ENCODE results near the gene PSMA1. TPM values are rescaled to one million over a fixed set of nuclear protein-coding genes. Genes with fewer than 3 reads are reported as not detected.

Gene PSMA1
- total RNA-seq, 1 donor from 2014 or later: 344 TPM

- Mint-ChIP-seq H3K9me3 (no peaks in the 10 kb centered on the region), H3K27ac (peak overlapping the region; percentile 98), H3K4me3 (peak overlapping the region; percentile 96), H3K36me3 (ENCODE audit: low read depth) (peaks cover 39% of the 10 kb centered on the region), H3K27me3 (no peaks in the 10 kb centered on the region), H3K4me1 (peaks cover 24% of the 10 kb centered on the region)
- no peak for DNase-seq
- intact Hi-C loops (cut with micrococcal nuclease): no loop called here
These were observed 629 bp downstream of the PSMA1 start for GRCh38 chr11:14519597-14519916.

GRCh38 chr11:14518820-14519219, 1.4 kb downstream of the PSMA1 start:
- DNase-seq: no peak
- no peaks in the 10 kb centered on the region for H3K27me3 Mint-ChIP-seq
- peak overlapping the region; percentile 98 for H3K27ac Mint-ChIP-seq
- H3K4me1 Mint-ChIP-seq: peaks cover 26% of the 10 kb centered on the region
- intact Hi-C loops (cut with micrococcal nuclease): no loop called here
- H3K9me3 Mint-ChIP-seq: no peaks in the 10 kb centered on the region
- H3K4me3 Mint-ChIP-seq: peak overlapping the region; percentile 96
- H3K36me3 Mint-ChIP-seq (ENCODE audit: low read depth): peaks cover 45% of the 10 kb centered on the region

DNA sequence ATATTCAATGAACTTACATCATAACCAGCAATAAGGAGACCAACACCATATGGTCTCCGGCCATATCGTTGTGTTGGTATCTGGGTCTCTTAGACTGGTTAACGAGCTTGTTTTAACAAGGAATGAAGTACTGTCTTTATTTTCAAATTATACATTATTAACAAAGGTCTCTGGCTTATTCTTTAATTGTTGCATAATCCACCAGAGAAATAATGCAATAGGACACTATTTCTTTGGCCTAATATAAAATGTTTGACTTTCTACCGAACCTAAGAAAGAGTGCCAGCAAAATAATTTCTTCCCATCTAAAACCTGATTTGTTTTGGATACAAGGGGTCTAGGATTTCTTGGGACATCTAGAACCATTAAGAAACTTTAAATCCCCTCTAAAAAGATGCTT, 6.4 kb downstream of the PSMA1 start:
- intact Hi-C loops (cut with micrococcal nuclease): no loop called here
- Mint-ChIP-seq H3K4me1 (peaks cover 33% of the 10 kb centered on the region), H3K27ac (no peak overlapping the region), H3K27me3 (no peaks in the 10 kb centered on the region), H3K4me3 (no peak overlapping the region), H3K36me3 (ENCODE audit: low read depth) (peaks cover 63% of the 10 kb centered on the region), H3K9me3 (no peaks in the 10 kb centered on the region)
- no peak for DNase-seq

DNA sequence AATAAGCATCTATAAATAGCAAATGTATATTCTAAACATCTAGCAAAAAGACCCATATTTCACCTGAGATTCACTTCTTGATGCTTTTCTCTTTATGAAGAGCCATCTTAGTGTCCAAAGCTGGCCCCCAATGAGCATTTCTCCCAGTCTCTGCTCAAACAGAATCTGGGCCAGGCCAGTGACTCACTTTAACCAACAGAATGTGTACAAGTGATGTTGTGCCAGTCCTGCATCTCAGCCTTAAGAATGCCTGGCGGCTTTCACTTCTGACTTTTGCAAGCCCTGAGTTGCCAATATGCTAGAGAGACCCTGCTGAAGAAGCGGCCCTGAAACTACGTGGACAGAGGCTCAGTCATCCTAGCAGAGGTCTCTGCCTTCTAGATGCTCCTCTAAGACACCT, 13.7 kb downstream of the PSMA1 start:
- no peak overlapping the region for H3K4me3 Mint-ChIP-seq
- H3K4me1 Mint-ChIP-seq: peaks cover 23% of the 10 kb centered on the region
- DNase-seq: no peak
- no peaks in the 10 kb centered on the region for H3K27me3 Mint-ChIP-seq
- H3K9me3 Mint-ChIP-seq: no peaks in the 10 kb centered on the region
- intact Hi-C loops (cut with micrococcal nuclease): no loop called here
- peak overlapping the region; percentile 53 for H3K27ac Mint-ChIP-seq
- H3K36me3 Mint-ChIP-seq (ENCODE audit: low read depth): peaks cover 62% of the 10 kb centered on the region

- Mint-ChIP-seq H3K4me3 (no peak overlapping the region), H3K9me3 (no peaks in the 10 kb centered on the region), H3K27ac (no peak overlapping the region), H3K36me3 (ENCODE audit: low read depth) (peaks cover 47% of the 10 kb centered on the region), H3K27me3 (no peaks in the 10 kb centered on the region), H3K4me1 (peaks cover 28% of the 10 kb centered on the region)
- intact Hi-C loops (cut with micrococcal nuclease): no loop called here
- DNase-seq: no peak
These were observed 17.2 kb downstream of the PSMA1 start for GRCh38 chr11:14503023-14503422.

GRCh38 chr11:14502039-14502438, 18.1 kb downstream of the PSMA1 start:
- no peak overlapping the region for H3K4me3 Mint-ChIP-seq
- no peaks in the 10 kb centered on the region for H3K27me3 Mint-ChIP-seq
- H3K9me3 Mint-ChIP-seq: peaks cover 3% of the 10 kb centered on the region
- peaks cover 33% of the 10 kb centered on the region for H3K4me1 Mint-ChIP-seq
- intact Hi-C loops (cut with micrococcal nuclease): no loop called here
- no peak for DNase-seq
- H3K36me3 Mint-ChIP-seq (ENCODE audit: low read depth): peaks cover 49% of the 10 kb centered on the region
- no peak overlapping the region for H3K27ac Mint-ChIP-seq

DNA sequence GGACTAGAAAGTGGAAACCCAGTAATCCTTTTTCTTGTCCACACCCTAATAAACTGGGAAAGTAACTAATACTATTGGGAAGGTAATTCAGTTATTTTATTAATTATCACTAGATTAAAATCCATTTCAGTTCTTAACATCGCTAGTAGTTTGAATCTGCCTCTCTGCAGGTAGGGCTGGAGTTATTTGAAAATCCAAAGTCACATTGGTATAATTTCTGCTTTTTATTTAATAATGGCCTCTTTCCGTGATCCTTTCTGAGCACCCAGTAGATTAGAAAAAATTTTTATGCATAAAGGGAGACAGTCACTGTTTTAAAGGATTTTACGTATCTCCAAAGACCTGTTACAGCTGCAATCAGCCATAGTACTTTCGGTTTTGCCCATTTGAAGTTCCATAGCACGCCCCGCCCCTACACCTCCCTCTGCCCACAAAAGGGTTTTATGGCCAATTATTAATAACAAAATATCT, 20.0 kb downstream of the PSMA1 start:
- Mint-ChIP-seq H3K4me1 (peaks cover 34% of the 10 kb centered on the region), H3K4me3 (peak overlapping the region; percentile 99), H3K9me3 (peaks cover 3% of the 10 kb centered on the region), H3K36me3 (ENCODE audit: low read depth) (peaks cover 43% of the 10 kb centered on the region), H3K27me3 (no peaks in the 10 kb centered on the region), H3K27ac (peak overlapping the region; percentile 96)
- peak; percentile 87 for DNase-seq
- intact Hi-C loops (cut with micrococcal nuclease): loop anchor here (1.0 kb wide), 2 partner anchors 20 to 391 kb away; partner anchors contain the start of gene PSMA1

DNA sequence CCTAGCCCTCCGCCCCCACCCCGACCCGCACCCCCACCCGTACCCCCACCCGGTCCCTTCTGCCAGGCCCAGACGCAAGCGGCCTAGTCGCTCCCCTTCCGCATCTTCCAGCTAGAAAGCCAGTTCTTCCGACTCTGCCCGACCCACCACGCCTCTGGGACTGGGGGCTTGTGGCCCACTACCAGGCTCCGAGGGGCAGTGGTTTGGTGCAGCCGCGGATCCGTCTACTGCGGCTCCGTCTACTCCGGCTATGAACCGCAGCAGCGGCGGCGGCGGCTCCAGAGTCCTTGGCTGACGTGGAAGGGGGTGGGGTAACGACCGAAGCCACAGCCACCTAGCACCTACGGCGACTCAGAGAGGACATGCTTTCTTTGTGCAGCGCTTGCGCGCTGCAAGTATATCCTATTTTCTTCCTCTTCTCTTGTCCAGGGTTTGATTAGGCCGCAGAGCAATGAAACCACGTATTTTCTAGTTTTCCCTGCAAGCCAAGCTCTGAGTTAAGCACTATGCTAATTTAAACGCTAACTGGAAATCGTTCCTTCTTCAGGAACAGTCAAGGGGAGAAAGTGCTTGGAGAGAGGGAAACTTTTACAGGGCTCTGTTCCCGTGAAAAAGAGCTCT, 20.5 kb downstream of the PSMA1 start, which contains the start of gene COPB1:
TSS of gene COPB1 (minus strand) at position 252 of the 621 bp plus-strand sequence. CDS start 883 bp downstream, outside the sequence.
- DNase-seq: peak; percentile 98
- Mint-ChIP-seq H3K27ac (peak within 1 kb of the TSS; percentile 96), H3K4me1 (peaks cover 34% of the 10 kb centered on the region), H3K27me3 (no peaks in the 10 kb centered on the region), H3K4me3 (peak within 1 kb of the TSS; percentile 99), H3K9me3 (peaks cover 3% of the 10 kb centered on the region), H3K36me3 (ENCODE audit: low read depth) (peaks cover 44% of the 10 kb centered on the region)
- intact Hi-C loops (cut with micrococcal nuclease): loop anchor here (1.0 kb wide), 4 partner anchors 21 to 392 kb away; partner anchors contain the start of gene PSMA1

DNA sequence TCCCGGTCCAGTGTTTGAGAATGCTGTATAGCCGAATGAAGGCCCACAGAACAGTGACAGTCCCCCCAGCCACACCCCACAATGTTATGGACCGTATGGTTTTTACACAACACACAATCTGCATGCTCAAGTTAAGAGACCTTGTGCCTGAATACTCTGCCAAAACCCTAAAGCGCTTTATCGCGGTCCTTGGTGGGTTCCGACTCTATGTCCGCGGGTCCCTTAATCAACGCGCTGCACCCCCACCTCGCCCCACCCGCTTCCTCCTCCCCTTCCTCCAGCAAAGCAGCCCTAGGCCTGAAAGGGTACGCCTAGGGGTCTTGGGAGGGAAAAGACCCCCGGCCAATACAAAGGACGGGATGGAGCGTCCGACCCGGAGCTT, 21.0 kb downstream of the PSMA1 start:
- Mint-ChIP-seq H3K9me3 (peaks cover 3% of the 10 kb centered on the region), H3K27me3 (no peaks in the 10 kb centered on the region), H3K27ac (peak overlapping the region; percentile 96), H3K4me1 (peaks cover 34% of the 10 kb centered on the region), H3K4me3 (peak overlapping the region; percentile 99), H3K36me3 (ENCODE audit: low read depth) (peaks cover 43% of the 10 kb centered on the region)
- peak; percentile 82 for DNase-seq
- intact Hi-C loops (cut with micrococcal nuclease): loop anchor here (1.0 kb wide), 2 partner anchors 141 to 147 kb away; no protein-coding TSS in a partner anchor

GRCh38 chr11:14480716-14481115, 39.5 kb downstream of the PSMA1 start:
- H3K4me3 Mint-ChIP-seq: no peak overlapping the region
- DNase-seq: no peak
- H3K4me1 Mint-ChIP-seq: peaks cover 9% of the 10 kb centered on the region
- H3K36me3 Mint-ChIP-seq (ENCODE audit: low read depth): peaks cover 60% of the 10 kb centered on the region
- H3K9me3 Mint-ChIP-seq: no peaks in the 10 kb centered on the region
- H3K27ac Mint-ChIP-seq: no peak overlapping the region
- intact Hi-C loops (cut with micrococcal nuclease): no loop called here
- no peaks in the 10 kb centered on the region for H3K27me3 Mint-ChIP-seq

GRCh38 chr11:14471127-14471526, 49.1 kb downstream of the PSMA1 start:
- no peak for DNase-seq
- H3K27ac Mint-ChIP-seq: peak overlapping the region; percentile 35
- peaks cover 30% of the 10 kb centered on the region for H3K4me1 Mint-ChIP-seq
- H3K4me3 Mint-ChIP-seq: no peak overlapping the region
- no peaks in the 10 kb centered on the region for H3K27me3 Mint-ChIP-seq
- peaks cover 80% of the 10 kb centered on the region for H3K36me3 Mint-ChIP-seq (ENCODE audit: low read depth)
- intact Hi-C loops (cut with micrococcal nuclease): no loop called here
- no peaks in the 10 kb centered on the region for H3K9me3 Mint-ChIP-seq

GRCh38 chr11:14463623-14464022, 56.6 kb downstream of the PSMA1 start:
- no peak overlapping the region for H3K4me3 Mint-ChIP-seq
- H3K27me3 Mint-ChIP-seq: no peaks in the 10 kb centered on the region
- H3K9me3 Mint-ChIP-seq: no peaks in the 10 kb centered on the region
- peaks cover 41% of the 10 kb centered on the region for H3K36me3 Mint-ChIP-seq (ENCODE audit: low read depth)
- DNase-seq: no peak
- intact Hi-C loops (cut with micrococcal nuclease): no loop called here
- no peak overlapping the region for H3K27ac Mint-ChIP-seq
- H3K4me1 Mint-ChIP-seq: peaks cover 3% of the 10 kb centered on the region

DNA sequence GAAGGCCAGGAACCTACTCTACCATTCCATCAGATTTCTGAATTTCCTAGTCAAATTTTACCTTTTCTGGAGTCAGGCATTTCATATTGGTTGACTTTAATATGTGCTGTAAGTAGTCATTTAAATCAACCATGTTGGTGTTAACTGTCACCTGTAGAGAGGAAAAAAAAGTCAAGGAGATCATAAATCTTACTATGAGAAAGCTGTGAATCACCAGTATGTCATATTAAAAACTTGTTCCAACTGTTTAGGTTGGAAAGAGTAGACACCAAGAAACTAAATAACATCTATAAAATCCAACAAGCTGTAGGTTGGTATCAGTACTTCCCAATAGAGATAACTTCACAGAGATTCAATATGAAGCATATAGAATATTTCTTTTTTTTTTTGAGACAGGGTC, 60.0 kb downstream of the PSMA1 start:
- no peaks in the 10 kb centered on the region for H3K27me3 Mint-ChIP-seq
- H3K27ac Mint-ChIP-seq: no peak overlapping the region
- H3K4me3 Mint-ChIP-seq: no peak overlapping the region
- no peaks in the 10 kb centered on the region for H3K9me3 Mint-ChIP-seq
- H3K4me1 Mint-ChIP-seq: no peaks in the 10 kb centered on the region
- no peak for DNase-seq
- peaks cover 41% of the 10 kb centered on the region for H3K36me3 Mint-ChIP-seq (ENCODE audit: low read depth)
- intact Hi-C loops (cut with micrococcal nuclease): no loop called here

DNA sequence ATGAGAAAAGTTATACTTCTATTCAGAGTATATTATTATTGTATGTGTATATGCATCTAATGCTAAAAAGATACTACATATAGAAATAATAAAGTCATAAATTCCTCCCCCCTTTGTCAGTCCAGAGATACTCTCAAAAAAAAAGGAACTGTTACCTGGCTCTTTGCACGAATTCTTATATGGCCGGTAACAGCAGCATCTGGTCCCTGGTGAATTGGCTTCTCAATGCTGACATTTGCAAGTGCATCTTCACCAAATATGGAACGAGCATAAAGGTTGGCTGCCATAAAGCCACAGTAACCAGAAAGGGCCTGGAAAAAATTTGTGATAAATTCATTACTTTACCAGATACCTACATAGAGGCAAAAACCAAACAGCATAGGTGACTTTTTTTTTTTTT, 61.8 kb downstream of the PSMA1 start:
- H3K36me3 Mint-ChIP-seq (ENCODE audit: low read depth): peaks cover 42% of the 10 kb centered on the region

More for the DNA sequence above, 61.8 kb downstream of the PSMA1 start:
- Mint-ChIP-seq H3K4me3 (no peak overlapping the region), H3K27ac (no peak overlapping the region), H3K9me3 (no peaks in the 10 kb centered on the region), H3K4me1 (no peaks in the 10 kb centered on the region), H3K27me3 (no peaks in the 10 kb centered on the region)
- intact Hi-C loops (cut with micrococcal nuclease): loop anchor here (5.0 kb wide), 1 partner anchor 501 kb away; no protein-coding TSS in a partner anchor
- DNase-seq: no peak

All from activated CD4-positive, alpha-beta T cell treated with anti-CD3 and anti-CD28 coated beads, Interleukin-2, amount 10 ng/mL, durations not matched to agents 24 days and 14 days (primary cell).